Lower leg skin (tissue), 4 donors: ENCODE data around the gene SMIM22. TPM values are rescaled to one million over a fixed set of nuclear protein-coding genes. Genes with fewer than 3 reads are reported as not detected.

Experiments used
- DNase-seq, 2 donors: peaks; one replicate each; pipeline ENCODE4 v3.0.0-alpha.2; 2019; ENCODE audit warnings: low spot score in 2 of 2
- H3K4me3 ChIP-seq: fragments of 200-600 bp; sonication (generic); 2 replicates; pipeline ENCODE4 v1.5.1; 2017; ENCODE audit warnings: mild to moderate bottlenecking, low read depth; ENCODE audit not compliant: poor library complexity, severe bottlenecking
- POLR2A ChIP-seq, 2 donors: fragments of 450-650 bp; IDR thresholded peaks; one replicate each; pipeline ENCODE4 v1.6.1; 2016 to 2017; ENCODE audit warnings: antibody characterized with exemption in 2 of 2, mild to moderate bottlenecking in 1 of 2, moderate library complexity in 1 of 2
- WGBS, 2 donors: methylation state at CpG; one replicate each; pipeline ENCODE4 v1.1.5; 2018; 5-methylcytosine and 5-hydroxymethylcytosine counted together
- intact Hi-C: fragments of 100-400 bp; cut with DNase I; formaldehyde crosslinking; loops from one replicate; pipeline ENCODE4 v1.15.0; 2023; ENCODE audit warnings: low total_unique reads
- total RNA-seq, 4 donors: library from RNA; depleted of rRNA; stranded (reverse); fragments of >200 nt; gene quantifications; one replicate each; pipeline ENCODE4 v1.1.0, GENCODE V29; 2016
- TF ChIP-seq, protein P1 (sequence below), 3 donors: fragments of 450-650 bp; IDR thresholded peaks; one replicate each; pipeline ENCODE4 v1.5.1; 2016; ENCODE audit warnings: antibody characterized with exemption in 3 of 3, mild to moderate bottlenecking in 3 of 3, moderate library complexity in 2 of 3

The SMIM22 gene
- total RNA-seq, 4 donors from 2014 or later = 6.6 to 10.6 (median 7.6) TPM; not detected in 1

DNA sequence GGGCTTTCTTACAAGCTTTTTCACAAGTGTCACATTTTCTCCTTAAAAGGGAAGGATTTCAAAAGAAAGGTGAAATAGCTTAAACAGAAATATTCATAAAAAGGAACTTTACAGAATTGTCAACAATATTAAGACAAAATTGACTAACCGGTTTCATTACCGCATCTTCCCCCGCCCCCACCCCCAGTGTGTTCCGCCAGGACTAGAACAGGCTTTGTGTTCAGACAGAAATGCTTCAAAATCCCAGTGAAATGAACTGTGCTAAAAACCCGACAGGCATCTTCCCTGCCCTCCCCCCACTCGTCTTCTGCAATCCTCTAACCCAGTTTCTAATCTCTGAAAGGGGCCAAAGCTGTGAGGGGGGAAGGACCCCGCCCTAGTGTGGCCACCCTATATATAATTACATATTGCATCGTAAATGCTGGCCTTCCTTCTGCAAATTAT, 8.3 kb downstream of the SMIM22 start:
- no peak overlapping the region for H3K4me3 ChIP-seq
- DNase-seq = no peak
- TF ChIP-seq, protein P1, sequence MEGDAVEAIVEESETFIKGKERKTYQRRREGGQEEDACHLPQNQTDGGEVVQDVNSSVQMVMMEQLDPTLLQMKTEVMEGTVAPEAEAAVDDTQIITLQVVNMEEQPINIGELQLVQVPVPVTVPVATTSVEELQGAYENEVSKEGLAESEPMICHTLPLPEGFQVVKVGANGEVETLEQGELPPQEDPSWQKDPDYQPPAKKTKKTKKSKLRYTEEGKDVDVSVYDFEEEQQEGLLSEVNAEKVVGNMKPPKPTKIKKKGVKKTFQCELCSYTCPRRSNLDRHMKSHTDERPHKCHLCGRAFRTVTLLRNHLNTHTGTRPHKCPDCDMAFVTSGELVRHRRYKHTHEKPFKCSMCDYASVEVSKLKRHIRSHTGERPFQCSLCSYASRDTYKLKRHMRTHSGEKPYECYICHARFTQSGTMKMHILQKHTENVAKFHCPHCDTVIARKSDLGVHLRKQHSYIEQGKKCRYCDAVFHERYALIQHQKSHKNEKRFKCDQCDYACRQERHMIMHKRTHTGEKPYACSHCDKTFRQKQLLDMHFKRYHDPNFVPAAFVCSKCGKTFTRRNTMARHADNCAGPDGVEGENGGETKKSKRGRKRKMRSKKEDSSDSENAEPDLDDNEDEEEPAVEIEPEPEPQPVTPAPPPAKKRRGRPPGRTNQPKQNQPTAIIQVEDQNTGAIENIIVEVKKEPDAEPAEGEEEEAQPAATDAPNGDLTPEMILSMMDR (IDR thresholded peaks at IDR 0.05) = no peak
- TF ChIP-seq POLR2A (IDR thresholded peaks at IDR 0.05) = no peak
- 42 to 50% methylated on average over 8 of the region's 8 CpGs for WGBS, 2 donors
- intact Hi-C loops = no loop called here

DNA sequence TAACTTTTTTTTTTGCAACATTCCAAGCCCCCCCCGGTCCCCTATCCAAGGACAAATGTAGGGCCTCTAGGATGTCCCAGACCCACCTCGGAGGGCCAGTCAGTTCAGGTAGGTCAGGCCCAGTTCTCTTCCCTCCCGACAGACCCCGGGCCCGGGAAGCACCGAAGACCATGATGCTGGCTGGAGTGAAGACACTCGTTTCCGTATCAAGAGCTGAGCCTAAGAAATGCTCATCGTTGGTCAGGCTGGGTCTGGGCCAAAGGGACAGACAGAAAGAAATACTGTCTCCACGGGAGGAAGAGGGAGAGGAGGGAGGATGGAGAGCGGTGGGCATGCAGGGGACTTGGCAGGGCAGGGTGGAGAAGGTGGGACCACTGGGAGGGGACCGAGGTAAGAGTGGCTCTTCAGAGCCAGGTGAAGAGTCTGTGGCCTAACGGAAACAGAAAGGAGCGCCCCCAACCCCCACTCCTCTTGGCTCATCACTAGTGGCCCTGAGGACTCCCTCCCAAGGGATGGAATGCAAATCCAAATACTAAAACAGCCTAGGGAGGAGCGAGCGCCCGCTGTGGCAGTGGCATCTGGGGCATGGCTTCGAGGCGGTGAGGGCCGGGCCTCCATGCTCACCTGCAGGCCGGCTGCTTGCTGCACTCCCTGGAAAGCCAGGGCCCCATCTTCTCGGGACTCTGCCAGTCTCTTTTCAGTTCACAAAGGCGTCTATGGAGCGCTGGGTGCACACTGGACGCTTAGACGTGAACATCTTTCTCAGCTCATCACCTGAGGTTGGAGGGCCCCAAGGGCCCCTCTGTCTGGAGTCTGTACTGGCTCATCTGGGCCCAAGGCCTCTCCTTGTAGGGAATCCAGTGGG, 9.0 kb downstream of the SMIM22 start:
- no peak for TF ChIP-seq POLR2A (IDR thresholded peaks at IDR 0.05)
- TF ChIP-seq, protein P1 (IDR thresholded peaks at IDR 0.05) = no peak
- intact Hi-C loops = no loop called here
- WGBS, 2 donors = 84 to 87% methylated on average over 24 to 26 of the region's 26 CpGs

DNA sequence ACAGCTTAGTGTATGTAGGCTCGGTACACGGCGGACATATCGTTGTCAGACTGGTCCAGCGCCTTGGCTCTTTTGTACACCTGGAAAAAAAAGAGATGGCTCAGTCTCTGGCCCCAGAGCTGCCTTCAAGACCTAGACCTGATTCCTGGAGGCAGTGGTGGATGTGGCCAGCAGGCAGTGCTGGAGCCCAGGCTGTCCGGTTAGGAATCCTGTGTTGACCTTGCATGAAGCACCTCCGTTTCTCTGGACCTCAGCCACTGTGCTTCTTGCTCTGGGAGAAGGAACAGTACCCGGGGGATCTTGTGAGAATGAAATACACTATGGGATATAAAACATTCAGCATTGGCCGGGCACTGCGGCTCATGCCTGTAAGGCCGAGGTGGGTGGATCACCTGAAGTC, 10.1 kb downstream of the SMIM22 start:
- 87 to 92% methylated on average over 11 of the region's 11 CpGs for WGBS, 2 donors
- no peak overlapping the region for H3K4me3 ChIP-seq
- intact Hi-C loops = no loop called here
- no peak for TF ChIP-seq POLR2A (IDR thresholded peaks at IDR 0.05)
- TF ChIP-seq, protein P1 (IDR thresholded peaks at IDR 0.05) = no peak
- DNase-seq = no peak

More for the DNA sequence above, 9.0 kb downstream of the SMIM22 start:
- H3K4me3 ChIP-seq = no peak overlapping the region
- DNase-seq = no peak

DNA sequence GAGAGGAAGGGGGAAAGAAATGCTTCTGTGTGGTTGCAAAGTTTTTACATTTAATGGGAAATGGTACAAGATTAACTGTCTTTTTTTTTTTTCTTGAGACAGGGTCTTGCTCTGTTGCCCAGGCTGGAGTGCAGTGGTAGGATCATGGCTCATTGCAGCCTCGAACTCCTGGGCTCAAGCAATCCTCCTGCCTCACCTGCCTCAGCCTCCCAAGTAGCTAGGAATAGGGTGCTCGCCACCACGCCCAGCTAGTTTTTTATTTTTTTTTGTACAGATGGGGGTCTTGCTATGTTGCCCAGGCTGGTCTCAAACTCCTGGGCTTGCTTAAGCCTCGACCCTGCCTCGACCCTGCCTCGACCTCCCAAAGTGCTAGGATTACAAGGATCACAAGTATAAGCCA, 11.1 kb downstream of the SMIM22 start:
- DNase-seq = no peak
- H3K4me3 ChIP-seq = no peak overlapping the region
- TF ChIP-seq, protein P1 (IDR thresholded peaks at IDR 0.05) = no peak
- no peak for TF ChIP-seq POLR2A (IDR thresholded peaks at IDR 0.05)
- intact Hi-C loops = no loop called here
- 92 to 93% methylated on average over 6 of the region's 6 CpGs for WGBS, 2 donors

DNA sequence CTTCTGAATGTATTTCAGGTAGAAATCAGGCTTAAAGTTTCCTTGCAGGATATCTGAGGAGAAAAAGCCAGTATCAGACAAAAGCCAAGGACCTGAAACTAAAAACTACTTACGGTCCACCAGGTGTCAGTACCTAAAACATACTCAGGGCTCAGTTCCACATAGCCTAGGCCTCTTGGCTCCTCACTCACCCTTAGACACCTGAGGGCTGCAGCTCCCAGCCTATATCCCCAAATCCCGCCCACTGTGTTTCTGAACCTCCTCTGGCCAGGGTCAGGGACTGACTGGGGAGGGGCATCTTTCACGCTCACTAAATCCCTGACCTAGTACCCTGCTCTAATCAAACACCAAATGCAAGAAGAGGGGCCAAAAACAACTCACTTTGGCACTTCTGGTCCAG, 16.1 kb downstream of the SMIM22 start:
- 97 to 100% methylated on average over 3 of the region's 3 CpGs for WGBS, 2 donors
- no peak for TF ChIP-seq POLR2A (IDR thresholded peaks at IDR 0.05)
- TF ChIP-seq, protein P1 (IDR thresholded peaks at IDR 0.05) = no peak
- intact Hi-C loops = no loop called here
- no peak for DNase-seq
- no peak overlapping the region for H3K4me3 ChIP-seq
